IMR-90 (cell line): ENCODE measurements around the gene B9D1. TPM values are rescaled to one million over a fixed set of nuclear protein-coding genes. Genes with fewer than 3 reads are reported as not detected.

Source experiments
- ATAC-seq: fragments of 200-7000 bp; cut with Tn5 transposase; 2 replicates; pipeline ENCODE4 v1.9.1; 2020; ENCODE audit warnings: low read depth, mild to moderate bottlenecking, moderate library complexity
- BruUV-seq: library from RNA; stranded (reverse); fragments of 400-500 nt; replicated peaks from 2 replicates; lab custom pipeline; 2021; lab: Mats Ljungman, UMichigan
- CTCF ChIA-PET: fragments of 300-600 bp; formaldehyde crosslinking; extraction: SDS; loops from one replicate; lab custom pipeline; 2021; ENCODE audit warnings: antibody characterized with exemption; lab: Yijun Ruan, JAX
- POLR2A ChIA-PET: fragments of 300-600 bp; sonication (Branson Sonifier 250); formaldehyde crosslinking; loops from one replicate; lab custom pipeline; 2022; ENCODE audit warnings: antibody characterized with exemption; ENCODE audit not compliant: unreplicated experiment; lab: Charles Lee
- DNase-seq: peaks from one replicate; pipeline ENCODE4 v3.0.0; 2013
- H2AFZ ChIP-seq: replicated peaks from 2 replicates; pipeline ENCODE3; 2013; ENCODE audit warnings: low read length, mild to moderate bottlenecking; ENCODE audit not compliant: poor library complexity
- H2AK5ac ChIP-seq: 2 replicates; pipeline ENCODE4 v1.6.1; 2013; ENCODE audit warnings: low read depth, low read length, inconsistent platforms
- H2AK9ac ChIP-seq: replicated peaks from 2 replicates; pipeline ENCODE3; 2013; ENCODE audit warnings: mild to moderate bottlenecking, low read depth, low read length, moderate library complexity; ENCODE audit not compliant: poor library complexity
- H2BK120ac ChIP-seq: 2 replicates; pipeline ENCODE4 v1.6.1; 2013; ENCODE audit warnings: low read depth, low read length, inconsistent platforms
- H2BK15ac ChIP-seq: 3 replicates; pipeline ENCODE4 v1.6.1; 2013; ENCODE audit warnings: low read depth, low read length, inconsistent platforms
- H2BK20ac ChIP-seq: 2 replicates; pipeline ENCODE4 v1.6.1; 2013; ENCODE audit warnings: low read depth, mild to moderate bottlenecking, inconsistent platforms, low read length, moderate library complexity
- H2BK5ac ChIP-seq: 2 replicates; pipeline ENCODE4 v1.6.1; 2013; ENCODE audit warnings: mild to moderate bottlenecking, low read depth, low read length, inconsistent platforms; ENCODE audit not compliant: poor library complexity, severe bottlenecking
- H3K14ac ChIP-seq: replicated peaks from 2 replicates; pipeline ENCODE4 v1.6.1; 2013; ENCODE audit warnings: low read depth, low read length, inconsistent platforms
- H3K18ac ChIP-seq: 2 replicates; pipeline ENCODE4 v1.6.1; 2013; ENCODE audit warnings: low read depth, low read length, control low read depth
- H3K23ac ChIP-seq: 2 replicates; pipeline ENCODE4 v1.6.1; 2013; ENCODE audit warnings: low read depth, low read length, inconsistent platforms
- H3K27ac ChIP-seq: 2 replicates; pipeline ENCODE4 v1.5.1; 2013; ENCODE audit warnings: mild to moderate bottlenecking, control low read depth, low read length; ENCODE audit not compliant: insufficient read depth
- H3K27me3 ChIP-seq: 2 replicates; pipeline ENCODE4 v1.6.1; 2013; ENCODE audit warnings: low read length; ENCODE audit not compliant: control insufficient read depth, insufficient read depth
- H3K36me3 ChIP-seq: 2 replicates; pipeline ENCODE4 v1.6.1; 2013; ENCODE audit warnings: low read length, mixed read lengths; ENCODE audit not compliant: control insufficient read depth, insufficient read depth
- H3K4ac ChIP-seq: 2 replicates; pipeline ENCODE4 v1.6.1; 2013; ENCODE audit warnings: low read depth, low read length, inconsistent platforms
- H3K4me1 ChIP-seq: 2 replicates; pipeline ENCODE4 v1.6.1; 2013; ENCODE audit warnings: low read length, mixed read lengths; ENCODE audit not compliant: control insufficient read depth, insufficient read depth
- H3K4me2 ChIP-seq: 2 replicates; pipeline ENCODE4 v1.6.1; 2013; ENCODE audit warnings: low read depth, mild to moderate bottlenecking, control low read depth, low read length, moderate library complexity
- H3K4me3 ChIP-seq: 2 replicates; pipeline ENCODE4 v1.5.1; 2013; ENCODE audit warnings: low read depth, mild to moderate bottlenecking, control low read depth, low read length, moderate library complexity; ENCODE audit not compliant: insufficient read depth
- H3K56ac ChIP-seq: 2 replicates; pipeline ENCODE4 v1.6.1; 2013; ENCODE audit warnings: low read length, inconsistent platforms; ENCODE audit not compliant: insufficient read depth; ENCODE audit errors: extremely low read depth
- H3K79me1 ChIP-seq, 2 experiments: 2 replicates each; pipeline ENCODE4 v1.6.1; 2013; ENCODE audit warnings: low read length in 2 of 2, inconsistent platforms in 1 of 2, low read depth in 1 of 2
- H3K9ac ChIP-seq: 2 replicates; pipeline ENCODE4 v1.6.1; 2013; ENCODE audit warnings: low read depth, low read length, control low read depth
- H3K9me1 ChIP-seq: 2 replicates; pipeline ENCODE4 v1.6.1; 2013; ENCODE audit warnings: low read length, inconsistent platforms; ENCODE audit not compliant: insufficient read depth
- H3K9me3 ChIP-seq: 2 replicates; pipeline ENCODE4 v1.6.1; 2013; ENCODE audit warnings: low read length; ENCODE audit not compliant: control insufficient read depth, insufficient read depth
- H4K20me1 ChIP-seq: 2 replicates; pipeline ENCODE4 v1.6.1; 2013; ENCODE audit warnings: low read length, inconsistent platforms; ENCODE audit not compliant: insufficient read depth
- H4K5ac ChIP-seq: 2 replicates; pipeline ENCODE4 v1.6.1; 2013; ENCODE audit warnings: mild to moderate bottlenecking, low read depth, low read length, control low read depth
- H4K8ac ChIP-seq, 2 experiments: 2 replicates each; pipeline ENCODE4 v1.6.1; 2013; ENCODE audit warnings: low read depth in 2 of 2, low read length in 2 of 2, control low read depth in 1 of 2, inconsistent platforms in 1 of 2
- H4K91ac ChIP-seq: 2 replicates; pipeline ENCODE4 v1.6.1; 2013; ENCODE audit warnings: low read depth, low read length, inconsistent platforms; ENCODE audit not compliant: insufficient read depth
- MAFK ChIP-seq: IDR thresholded peaks from 2 replicates; pipeline ENCODE4 v1.6.1; 2012; ENCODE audit warnings: low read depth, low read length, improper control_type of control experiment
- MAZ ChIP-seq: IDR thresholded peaks from 2 replicates; pipeline ENCODE4 v1.6.1; 2012; ENCODE audit warnings: low read depth, mild to moderate bottlenecking, low read length, improper control_type of control experiment, moderate library complexity, borderline replicate concordance
- POLR2A ChIP-seq: IDR thresholded peaks from 2 replicates; pipeline ENCODE4 v1.6.1; 2012; ENCODE audit warnings: mild to moderate bottlenecking, low read depth, low read length
- RAD21 ChIP-seq: IDR thresholded peaks from 2 replicates; pipeline ENCODE4 v1.6.1; 2012; ENCODE audit warnings: low read length, improper control_type of control experiment
- SMC3 ChIP-seq: fragments of 150-350 bp; IDR thresholded peaks from 2 replicates; pipeline ENCODE4 v1.6.1; 2016; ENCODE audit warnings: low read depth, mild to moderate bottlenecking, antibody characterized with exemption, low read length, moderate library complexity
- WGBS, 2 experiments: methylation state at CpG; one replicate each; pipeline versions ENCODE4 v1.1.5 to v1.1.7; 2013; ENCODE audit warnings: missing lambda C conversion rate in 2 of 2; ENCODE audit not compliant: insufficient read length in 1 of 2; ENCODE audit errors: extremely low coverage in 2 of 2; 5-methylcytosine and 5-hydroxymethylcytosine counted together
- dilution Hi-C: fragments of 300-500 bp; cut with HindIII; formaldehyde crosslinking; loops from one replicate; pipeline ENCODE4 v1.14.3; 2018; ENCODE audit warnings: low sequenced_read_pairs; ENCODE audit not compliant: unreplicated experiment
- in situ Hi-C: fragments of 300-500 bp; cut with MboI; formaldehyde crosslinking; loops from 3 replicates; pipeline ENCODE4 v1.14.3; 2019; ENCODE audit warnings: low sequenced_read_pairs, inconsistent platforms, mixed read lengths
- intact Hi-C: fragments of 100-400 bp; cut with micrococcal nuclease; formaldehyde crosslinking; loops from 2 replicates; pipeline ENCODE4 v1.10.0; 2022
- polyA plus RNA-seq, 3 experiments: library from polyadenylated mRNA; depleted of rRNA; stranded (reverse); fragments of >200 nt; gene quantifications; 2 replicates each; pipeline ENCODE4 v1.2.3, GENCODE V29; 2012; ENCODE audit warnings: low replicate concordance in 1 of 3
- total RNA-seq: library from RNA; depleted of rRNA; stranded (reverse); fragments of >200 nt; gene quantifications from 2 replicates; pipeline ENCODE4 v1.2.3, GENCODE V29; 2012

Gene B9D1
- total and polyA plus RNA-seq, 2 of the 4 experiments (the other 2 are of a cell fraction), result 42.5 to 43.8 TPM

- Histone ChIP-seq H4K8ac (peak overlapping the region; percentile 63 to 90), H3K27ac (peak overlapping the region; percentile 90), H3K79me1 (peaks cover 0 to 32% of the 10 kb centered on the region in 2 experiments; a peak in 2 of 4 replicates), H4K20me1 (peaks cover 4% of the 10 kb centered on the region; the same call in 1 of the 2 replicates), H3K9me3 (no peaks in the 10 kb centered on the region), H3K27me3 (no peaks in the 10 kb centered on the region), H3K56ac (no peak overlapping the region), H3K4ac (peak overlapping the region; percentile 89), H3K4me1 (peaks cover 27% of the 10 kb centered on the region), H2BK5ac (peak overlapping the region; percentile 92), H4K5ac (peak overlapping the region; percentile 61), H3K9me1 (peaks cover 36% of the 10 kb centered on the region), H3K4me3 (no peak overlapping the region), H3K9ac (no peak overlapping the region), H2AFZ (no peak overlapping the region), H4K91ac (peak overlapping the region; percentile 85), H3K18ac (peak overlapping the region; percentile 58), H2BK15ac (peak overlapping the region; percentile 90; the same call in 2 of the 3 replicates), H2BK120ac (peak overlapping the region; percentile 77), H2AK5ac (peak overlapping the region; percentile 92), H2BK20ac (peak overlapping the region; percentile 67), H3K36me3 (peaks cover 18% of the 10 kb centered on the region; the same call in 1 of the 2 replicates), H2AK9ac (peak overlapping the region; percentile 74), H3K4me2 (no peak overlapping the region), H3K23ac (peak overlapping the region; percentile 19; the same call in 1 of the 2 replicates), H3K14ac (peak overlapping the region; percentile 40)
- intact Hi-C loops (no loop called here), dilution Hi-C loops (no loop called here), in situ Hi-C loops (no loop called here)
- POLR2A ChIA-PET, result no interaction called here
- BruUV-seq, result no TSS peak
- 100% methylated on average over 1 of the region's 6 CpGs; no CpG with 5 or more reads in 1 of the 2 experiments for WGBS, 2 experiments
- ATAC-seq, result no peak
- TF ChIP-seq POLR2A, result no peak
- no peak for TF ChIP-seq MAFK
- 0 out of 2 replicates have a peak, but pooled peaks have one; percentile 11 for TF ChIP-seq MAZ
- no peak for TF ChIP-seq SMC3
- no peak for TF ChIP-seq RAD21
- no peak for DNase-seq
- CTCF ChIA-PET, result no interaction called here
Measured at GRCh38 chr17:19332371-19333131, 30.0 kb downstream of the B9D1 start.
